GM18517 (cell line): ENCODE data around the gene ENOX1.
"Not testable (repeated sequence)": the region's sequence is repeated elsewhere in the genome, so short reads cannot be mapped to it uniquely, and the experiment has no call there.

ENCODE experiments used
- ATAC-seq: cut with Tn5 transposase; IDR thresholded peaks from one replicate; pipeline ENCODE4 v1.9.1; 2021; ENCODE audit warnings: mild to moderate bottlenecking, moderate library complexity; ENCODE audit not compliant: unreplicated experiment

Gene ENOX1

DNA sequence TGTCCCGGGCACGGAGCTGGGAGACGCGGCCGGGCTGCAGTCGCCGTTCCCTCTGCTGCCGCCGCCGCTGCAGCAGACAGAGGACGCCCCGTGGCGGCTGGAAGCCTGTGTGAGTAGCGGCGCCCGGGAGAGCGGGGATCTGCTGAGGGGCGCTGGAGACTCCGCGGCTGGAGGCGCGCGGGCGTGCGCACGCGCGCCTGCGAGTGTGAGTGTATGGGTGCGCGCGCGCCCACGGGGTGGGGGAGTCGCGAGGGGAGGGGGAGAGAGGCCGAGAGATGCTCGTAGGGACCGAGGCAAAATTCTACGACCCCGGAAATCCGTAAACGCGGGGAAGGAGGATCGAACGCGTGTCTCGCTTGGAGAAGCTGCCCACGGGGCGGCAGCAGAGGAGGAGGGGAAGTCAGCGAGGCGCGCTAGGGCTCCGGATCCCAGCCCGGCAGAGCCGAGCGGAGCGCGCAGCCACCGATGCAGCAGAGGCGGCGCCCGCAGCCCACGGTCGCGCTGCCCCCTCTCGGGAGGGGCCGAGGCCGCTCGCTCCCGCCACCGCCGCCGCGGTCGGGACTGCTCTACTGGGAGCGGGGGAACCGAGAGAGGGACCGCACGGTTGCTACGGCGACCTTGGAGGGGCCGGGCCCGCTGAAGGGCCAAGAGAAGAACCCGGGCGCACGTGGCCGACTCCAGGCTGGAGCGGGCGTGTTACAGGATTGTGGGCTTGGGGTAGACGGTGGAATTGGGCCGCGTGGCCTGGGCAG lies at the start of gene ENOX1:
ENOX1 (minus strand) TSS at position 207 of the 752 bp plus-strand sequence.
- no peak for ATAC-seq

DNA sequence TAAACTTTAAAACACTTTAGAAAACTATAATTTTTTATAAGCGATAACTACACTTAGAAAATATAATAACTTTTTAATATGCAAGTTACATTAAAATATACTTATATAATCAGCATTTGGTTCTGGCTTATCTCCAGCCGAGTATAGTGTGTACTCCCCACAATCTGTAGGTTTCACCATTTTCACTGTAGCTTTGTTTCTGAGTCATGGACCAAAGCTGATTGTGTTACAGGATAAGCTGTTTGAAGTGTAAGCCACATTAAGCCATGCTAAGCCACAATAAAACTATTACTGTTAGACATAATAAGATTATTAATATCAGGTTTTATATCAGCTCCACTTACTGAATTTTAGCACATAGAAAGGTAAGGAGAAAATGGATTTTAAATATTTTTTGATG lies 48.9 kb upstream of the ENOX1 start:
- no peak for ATAC-seq

DNA sequence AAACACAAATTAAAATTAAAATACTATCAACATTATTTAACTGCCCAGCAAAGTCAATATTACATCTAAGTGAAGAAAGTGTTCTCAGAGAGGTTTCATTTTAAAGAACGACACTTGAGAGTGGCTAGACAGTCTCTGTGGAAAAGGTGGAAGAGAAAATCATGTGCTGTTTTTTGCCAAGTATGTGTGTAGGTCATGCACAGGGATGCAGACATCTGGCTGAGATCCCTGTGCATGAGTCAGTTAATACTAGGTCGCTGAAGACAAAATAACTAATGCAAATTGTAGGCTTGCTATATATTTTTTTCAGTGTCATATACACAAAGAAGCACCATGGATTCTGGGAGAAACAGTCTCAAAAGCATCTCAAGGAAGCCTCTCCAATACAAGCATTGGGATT lies 44.3 kb upstream of the ENOX1 start:
- ATAC-seq: no peak

DNA sequence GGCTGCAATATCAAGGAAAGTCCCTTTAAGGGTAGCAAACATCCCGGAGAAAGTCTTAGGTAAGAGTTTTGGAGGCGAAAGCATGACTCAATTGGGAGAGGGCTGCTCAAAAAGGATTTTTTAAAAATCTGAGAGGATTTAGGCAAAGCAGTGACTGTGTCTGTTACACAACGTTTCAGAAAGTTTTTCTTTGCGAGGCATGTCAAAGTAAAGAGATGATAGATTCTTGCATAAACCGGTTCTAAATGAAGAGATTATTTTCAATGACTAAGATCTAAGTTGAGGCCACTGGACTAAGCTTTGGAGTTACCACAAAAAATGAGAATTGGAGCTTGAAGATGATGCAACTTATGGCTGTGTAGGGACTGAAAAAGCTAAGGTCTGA lies 43.7 kb upstream of the ENOX1 start:
- ATAC-seq: no peak

DNA sequence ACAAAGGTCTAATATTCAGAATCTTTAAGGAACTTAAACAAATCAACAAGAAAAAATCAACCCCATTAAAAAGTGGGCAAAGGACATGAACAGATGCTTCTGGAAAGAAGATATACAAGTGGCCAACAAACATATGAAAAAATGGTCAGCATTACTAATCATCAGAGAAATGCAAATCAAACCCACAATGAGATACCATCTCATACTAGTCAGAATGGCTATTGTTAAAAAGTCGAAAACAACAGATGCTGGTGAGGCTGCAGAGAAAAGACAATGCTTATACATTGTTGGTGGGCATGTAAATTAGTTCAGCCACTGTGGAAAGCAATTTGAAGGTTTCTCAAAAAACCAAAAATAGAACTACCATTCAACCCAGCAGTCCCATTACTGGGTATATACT lies 37.9 kb upstream of the ENOX1 start:
- ATAC-seq: not testable (repeated sequence)

DNA sequence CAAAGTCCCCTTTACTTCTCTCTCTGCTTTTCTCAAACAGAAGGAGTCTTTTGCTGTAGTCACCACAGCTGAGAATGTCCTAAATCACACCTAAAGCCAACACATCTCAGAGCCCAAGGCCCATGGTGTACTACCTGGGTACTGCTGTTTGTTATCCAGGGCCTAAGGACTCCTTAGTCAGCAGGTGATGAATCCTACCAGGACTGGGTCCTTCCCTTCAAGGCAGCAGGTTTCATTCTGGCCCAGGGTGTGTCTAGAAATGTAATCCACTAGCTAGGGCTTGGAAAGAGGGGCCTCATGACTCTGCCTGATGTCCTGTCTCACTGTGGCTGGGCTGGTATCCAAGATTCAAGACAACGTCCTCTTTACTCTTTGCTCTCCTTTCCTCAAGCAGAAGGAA lies 36.2 kb upstream of the ENOX1 start:
- no peak for ATAC-seq

DNA sequence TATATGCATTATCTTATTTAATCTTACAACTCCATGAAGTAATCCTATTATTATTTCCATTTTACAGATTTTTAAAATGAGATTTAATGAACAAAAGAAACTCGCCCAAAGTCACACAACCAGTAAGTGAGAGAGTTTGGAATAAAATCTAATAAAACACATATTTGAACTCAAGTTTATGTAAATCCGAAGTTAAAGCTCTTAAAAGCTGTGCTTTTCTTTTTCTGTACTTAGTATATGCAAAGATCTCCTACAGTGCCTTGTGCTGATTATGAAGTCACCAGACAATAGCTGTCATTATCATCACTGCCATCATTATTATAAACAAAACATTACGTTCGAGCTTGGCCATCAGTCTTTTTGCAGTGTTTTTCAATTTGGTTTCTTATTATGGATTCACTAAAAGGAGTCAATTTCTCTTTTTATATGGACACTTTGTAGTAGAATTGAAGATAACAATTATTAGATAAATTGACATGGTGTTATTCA lies 29.7 kb upstream of the ENOX1 start:
- ATAC-seq: no peak

DNA sequence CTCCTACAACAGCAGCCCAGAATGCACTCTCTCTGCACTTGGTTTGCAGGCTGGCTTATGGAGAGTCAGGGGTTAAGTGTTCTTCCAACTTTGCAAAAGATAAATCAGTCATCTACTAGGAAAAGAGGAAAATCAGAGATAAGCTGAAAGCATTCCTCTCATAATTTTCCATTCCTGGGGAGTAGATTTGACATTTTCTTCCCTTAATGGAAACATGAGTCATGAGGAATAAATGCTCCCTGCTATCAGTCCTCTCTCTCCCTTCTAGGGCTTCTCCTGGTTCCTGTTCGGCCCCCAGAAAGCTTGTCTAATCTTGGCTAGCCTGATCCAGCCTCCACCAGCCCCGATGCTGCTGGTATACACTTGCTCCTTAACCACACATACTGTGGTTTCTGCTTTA lies 28.4 kb upstream of the ENOX1 start:
- ATAC-seq: no peak

DNA sequence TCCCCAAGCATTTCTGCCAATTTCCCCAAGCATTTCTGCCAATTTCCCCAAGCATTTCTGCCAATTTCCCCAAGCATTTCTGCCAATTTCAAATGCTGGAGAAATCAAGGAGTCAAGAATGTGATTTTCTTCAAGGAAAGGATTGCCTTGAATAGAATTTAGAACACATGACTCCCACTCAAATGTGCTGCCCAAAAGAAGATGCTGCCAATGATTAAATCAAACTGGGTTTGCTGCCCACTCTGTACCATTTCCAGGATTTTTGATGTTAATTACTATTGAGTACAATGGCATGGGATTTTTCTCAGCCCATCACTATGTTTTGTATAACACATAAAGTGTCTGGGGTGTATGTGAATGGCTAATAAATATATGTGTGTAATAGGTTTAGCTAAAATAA lies 21.9 kb upstream of the ENOX1 start:
- ATAC-seq: no peak

DNA sequence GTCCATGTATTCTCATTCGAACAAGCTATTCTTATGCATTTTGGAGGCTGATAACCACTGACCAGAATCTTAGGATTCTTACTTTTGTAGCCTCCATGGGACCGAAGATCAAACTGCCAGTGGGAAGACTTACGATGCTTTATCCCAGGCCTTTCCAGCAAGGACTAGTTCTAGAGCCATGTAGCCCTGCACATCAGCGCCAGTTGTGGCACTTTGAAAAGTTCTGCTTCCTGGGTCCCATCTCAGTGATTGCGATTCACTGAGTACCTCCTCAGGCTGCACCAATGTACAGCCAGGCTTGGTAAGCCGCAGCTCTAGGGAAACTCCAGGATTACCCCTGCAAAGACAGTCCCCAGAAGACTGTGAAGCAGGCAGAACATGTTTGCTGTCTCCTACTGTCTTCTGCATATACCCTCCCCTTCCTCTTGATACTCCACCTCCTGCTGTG lies 18.9 kb upstream of the ENOX1 start:
- no peak for ATAC-seq

DNA sequence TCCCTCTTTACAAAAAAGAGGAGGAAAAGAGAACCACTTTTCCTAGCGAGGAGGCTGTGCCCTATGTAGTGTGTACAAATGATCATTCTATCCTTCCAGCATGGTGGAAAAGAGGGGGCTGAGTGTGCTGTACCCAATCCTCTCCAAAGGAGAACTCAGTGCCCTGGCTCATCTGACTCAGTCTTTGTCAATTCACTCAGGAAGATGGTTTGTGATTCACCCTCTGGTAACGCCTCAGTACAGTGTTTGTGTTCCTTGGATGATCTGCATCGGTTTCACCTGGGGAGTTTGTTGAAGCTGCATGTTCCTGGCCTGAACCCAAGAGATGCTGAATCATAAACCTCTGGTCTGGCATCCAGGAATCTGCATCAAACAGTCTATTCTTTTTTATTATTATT lies 18.3 kb upstream of the ENOX1 start:
- no peak for ATAC-seq

DNA sequence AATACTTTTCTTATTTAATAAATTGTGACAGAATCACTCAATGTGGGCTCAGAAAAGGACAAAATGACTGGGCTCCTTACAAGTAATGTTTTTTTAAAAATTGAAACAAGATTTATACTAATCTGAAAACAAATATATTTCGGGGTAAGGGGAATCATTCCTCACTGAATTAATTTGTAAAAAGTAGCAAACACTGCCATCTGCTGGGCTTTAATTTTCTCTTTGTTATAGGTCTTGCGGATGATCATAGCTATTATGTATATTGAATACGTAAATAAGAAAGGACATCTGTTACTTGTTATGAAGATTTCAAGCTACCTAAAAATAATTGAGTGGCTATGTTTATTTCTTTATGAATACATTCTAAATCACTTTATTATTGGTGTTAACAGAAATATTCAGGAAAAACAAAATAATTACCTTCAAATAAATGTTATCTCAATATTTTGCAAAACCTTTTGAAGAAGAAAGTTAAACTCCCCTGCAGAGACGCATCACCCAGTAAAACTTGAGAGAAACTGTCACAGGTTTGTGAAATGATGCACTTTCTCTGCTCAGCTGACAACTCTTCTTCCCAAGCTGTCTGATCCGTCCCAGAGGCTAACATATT lies 17.8 kb upstream of the ENOX1 start:
- ATAC-seq: no peak

DNA sequence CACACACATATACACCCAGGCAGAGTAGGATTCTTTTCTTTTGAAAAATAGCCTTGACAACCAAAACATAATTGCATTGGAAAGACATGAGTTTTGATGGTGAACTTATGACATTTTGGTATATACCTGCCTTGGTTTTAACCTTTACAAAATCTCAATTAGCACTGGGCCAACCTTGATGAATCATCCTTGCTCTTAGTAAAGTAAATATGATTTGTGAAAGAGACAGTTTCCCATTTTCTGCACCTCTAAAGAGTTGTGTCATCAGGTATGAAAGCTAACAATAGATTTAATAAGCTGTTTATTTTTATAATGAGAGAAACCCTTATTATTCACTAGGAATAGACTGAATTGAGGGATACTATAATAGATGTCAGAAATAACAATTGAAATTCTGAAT lies 15.7 kb upstream of the ENOX1 start:
- no peak for ATAC-seq

DNA sequence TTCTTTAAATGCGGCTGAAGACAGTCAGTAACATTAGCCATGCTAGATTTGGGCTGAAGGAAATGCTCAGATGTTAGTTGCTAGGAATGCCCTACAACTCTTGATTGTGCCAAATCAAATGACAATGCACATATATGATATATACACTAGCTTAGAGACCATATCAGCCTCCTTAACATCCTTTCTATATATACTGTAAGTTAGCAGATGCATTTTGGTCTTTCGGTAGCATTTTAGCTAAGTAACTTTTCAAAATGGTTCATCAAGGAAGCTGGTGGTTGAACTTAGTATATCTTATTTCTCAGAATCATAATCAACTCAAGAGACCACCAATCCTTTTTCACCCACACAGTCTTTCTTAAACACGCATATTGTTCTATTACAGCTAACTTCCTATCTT lies 14.1 kb upstream of the ENOX1 start:
- no peak for ATAC-seq

DNA sequence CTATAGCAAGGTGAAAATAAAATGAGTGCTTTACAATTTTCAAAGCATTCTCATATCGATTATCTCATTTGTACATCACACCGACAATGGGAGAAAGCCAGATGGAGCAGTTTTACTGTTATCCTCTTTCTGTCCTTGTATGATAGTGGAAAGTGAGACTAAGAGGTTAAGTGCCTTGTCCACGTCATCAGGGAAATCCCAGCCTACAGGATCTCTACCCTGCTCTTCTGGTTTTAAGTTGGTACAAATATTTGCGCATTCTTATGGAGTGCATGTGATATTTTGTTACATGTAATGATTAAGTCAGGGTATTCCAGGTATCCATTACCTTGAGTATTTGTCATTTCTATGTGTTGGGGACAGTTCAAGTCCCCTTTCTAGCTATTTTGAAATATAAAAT lies 12.4 kb upstream of the ENOX1 start:
- no peak for ATAC-seq

DNA sequence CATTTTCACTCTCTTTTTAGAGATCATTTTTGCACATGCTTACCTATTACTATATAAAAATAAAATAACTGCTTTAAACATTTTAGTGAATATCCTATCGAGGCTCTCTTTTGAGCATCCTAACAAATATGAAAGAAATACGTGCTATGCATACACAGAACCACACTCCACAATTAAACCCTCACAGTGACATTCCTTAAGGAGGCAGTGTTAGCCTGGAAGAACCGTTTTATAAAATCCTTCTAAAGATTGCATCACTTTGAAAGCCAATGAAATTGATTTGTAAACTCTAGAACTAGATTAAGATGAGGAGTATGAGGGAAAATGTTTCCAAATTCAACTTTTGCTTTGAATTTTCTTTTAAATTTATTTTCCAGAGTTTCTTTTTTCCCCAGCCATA lies 11.1 kb upstream of the ENOX1 start:
- no peak for ATAC-seq

DNA sequence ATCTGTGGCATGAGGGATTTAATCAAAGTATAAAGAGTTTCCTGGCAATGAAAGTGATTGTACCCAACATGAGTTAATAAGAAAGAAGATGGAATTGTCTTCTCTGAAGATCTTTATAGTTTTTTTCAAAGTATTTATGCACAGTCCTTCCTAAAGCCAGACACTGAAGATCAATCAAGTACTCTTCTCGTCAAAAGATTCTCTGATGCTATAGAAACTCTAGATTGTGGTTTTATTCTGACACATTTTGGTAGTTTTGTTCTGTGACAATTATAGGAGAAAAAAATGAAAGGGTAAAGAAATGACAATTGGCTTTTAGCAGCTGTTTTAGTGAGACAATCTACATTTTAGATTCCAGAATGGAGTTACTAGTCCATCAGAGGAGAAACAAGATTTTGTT lies 10.4 kb upstream of the ENOX1 start:
- no peak for ATAC-seq

DNA sequence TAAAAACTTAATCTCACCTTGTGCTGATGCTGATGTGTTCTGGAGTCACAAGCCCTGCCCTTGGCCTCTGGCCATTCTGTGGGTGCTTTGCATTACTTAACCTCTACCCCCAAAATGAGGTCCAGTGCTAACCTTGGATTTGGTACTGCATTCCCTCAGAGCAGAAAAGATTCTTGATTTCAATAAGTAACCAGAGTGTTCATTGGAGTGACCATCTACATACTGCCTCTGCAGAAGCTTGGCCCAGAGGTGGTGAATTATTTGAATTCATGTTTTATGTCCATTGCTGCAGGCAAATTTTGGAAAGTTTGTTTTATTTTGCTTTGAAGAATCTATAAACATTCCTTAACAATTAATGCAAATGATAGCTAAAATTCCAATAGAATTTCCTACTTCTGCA lies 7.6 kb upstream of the ENOX1 start:
- no peak for ATAC-seq

DNA sequence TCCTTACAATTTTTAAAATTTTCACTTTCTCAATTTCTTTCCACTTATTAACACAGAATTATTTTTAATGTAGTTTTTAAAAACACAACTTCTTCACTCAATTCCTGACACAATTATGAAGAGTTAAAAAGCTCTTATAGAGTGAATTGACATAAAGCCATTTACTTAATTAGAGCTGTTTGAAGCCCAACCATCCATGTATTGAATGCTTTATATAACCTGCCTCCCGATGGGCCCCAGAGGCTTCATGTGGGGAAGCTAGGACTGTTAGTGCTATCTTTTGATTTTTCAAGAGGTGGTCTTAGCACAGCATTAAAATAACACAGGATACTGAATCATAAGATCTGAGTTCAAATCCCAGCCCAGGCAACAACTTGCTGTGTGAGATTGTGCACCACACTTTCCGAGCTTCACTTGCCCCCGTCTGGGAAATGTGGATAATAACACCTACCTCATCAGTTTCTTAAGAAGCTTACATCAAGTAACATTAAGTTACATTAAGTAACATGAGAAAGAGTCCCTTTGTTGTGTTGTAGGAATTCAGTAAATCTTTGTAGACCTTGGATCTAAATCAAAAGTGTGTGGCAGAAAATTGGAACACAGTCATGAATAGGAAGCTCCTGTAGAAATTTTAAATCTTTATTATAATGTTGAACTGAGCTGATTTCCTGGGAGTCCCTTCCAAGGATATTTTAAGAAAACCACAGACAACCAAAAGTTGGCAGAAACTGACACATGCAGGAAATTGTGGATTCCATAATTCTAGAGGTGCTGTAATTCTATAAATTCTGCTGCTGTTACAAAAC lies 5.5 kb upstream of the ENOX1 start:
- ATAC-seq: no peak

DNA sequence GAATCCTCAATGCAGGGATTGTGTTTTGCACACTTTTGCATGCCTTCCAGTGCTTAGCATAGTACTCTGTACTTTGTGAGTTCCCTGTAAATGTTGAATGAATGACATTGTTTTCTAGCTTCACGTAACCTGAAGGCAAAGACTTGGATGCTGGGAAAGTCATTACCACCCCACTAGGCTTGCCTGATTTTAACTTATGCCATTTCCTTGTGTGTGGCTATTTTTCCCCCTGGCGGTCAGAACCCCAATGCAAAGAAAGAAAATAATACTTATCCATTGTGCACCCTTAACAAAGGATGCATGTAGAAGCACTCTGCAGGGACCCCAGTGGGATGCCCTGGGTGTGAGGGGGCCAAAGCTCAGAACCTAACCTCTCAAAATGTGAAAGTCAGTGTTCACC lies 1.2 kb upstream of the ENOX1 start:
- no peak for ATAC-seq

DNA sequence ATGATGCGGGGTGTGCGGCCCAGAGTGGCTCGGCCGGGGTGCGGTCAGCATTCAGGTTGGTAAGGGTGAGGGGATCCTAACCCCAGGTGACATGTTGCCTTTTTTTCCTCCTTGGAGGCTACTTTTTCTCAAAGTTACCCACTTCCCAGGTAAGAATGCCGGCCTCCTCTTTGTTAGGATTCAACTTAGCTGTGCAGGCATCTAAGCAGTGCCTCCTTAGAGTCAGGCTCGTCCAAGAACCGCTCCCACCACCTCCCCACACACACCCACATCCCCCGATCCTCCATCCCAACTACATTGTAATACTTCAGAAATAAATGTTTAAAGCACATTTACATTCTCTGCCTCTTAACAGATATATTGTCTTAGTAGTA lies 733 bp upstream of the ENOX1 start:
- ATAC-seq: no peak

DNA sequence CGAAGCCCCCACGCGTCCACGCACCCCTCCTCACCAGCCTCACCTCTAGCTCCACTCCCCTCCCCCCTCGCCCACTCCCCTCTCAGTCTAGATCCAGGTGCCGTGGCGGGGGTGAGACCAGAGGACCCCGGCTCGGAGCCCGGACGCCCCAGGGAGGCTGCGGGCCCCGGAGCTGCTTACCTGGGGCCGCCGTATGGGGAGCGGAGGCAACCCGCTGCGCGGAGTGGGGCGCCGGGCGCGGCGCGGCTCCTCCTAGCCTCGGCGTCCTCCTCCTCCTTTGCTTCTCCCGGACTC lies 353 bp downstream of the ENOX1 start:
- ATAC-seq: no peak
